GM12891 (cell line): Measurements from ENCODE around the gene PRSS21.

Experiments
- POLR2A ChIP-seq: IDR thresholded peaks from 2 replicates; pipeline ENCODE4 v1.6.1; 2011; ENCODE audit warnings: low read depth, low read length, control low read depth
- POLR2AphosphoS5 ChIP-seq: IDR thresholded peaks from 2 replicates; pipeline ENCODE4 v1.6.1; 2011; ENCODE audit warnings: low read depth, low read length, control low read depth
- TAF1 ChIP-seq: IDR thresholded peaks from 2 replicates; pipeline ENCODE4 v1.6.1; 2011; ENCODE audit warnings: low read depth, low read length, control low read depth

GRCh38 chr16:2828521-2828840 lies 11.4 kb downstream of the PRSS21 start:
- no peak for TF ChIP-seq POLR2A
- no peak for TF ChIP-seq POLR2AphosphoS5
- no peak for TF ChIP-seq TAF1
